ENCODE data around the gene PLEKHA7.

The PLEKHA7 gene

DNA sequence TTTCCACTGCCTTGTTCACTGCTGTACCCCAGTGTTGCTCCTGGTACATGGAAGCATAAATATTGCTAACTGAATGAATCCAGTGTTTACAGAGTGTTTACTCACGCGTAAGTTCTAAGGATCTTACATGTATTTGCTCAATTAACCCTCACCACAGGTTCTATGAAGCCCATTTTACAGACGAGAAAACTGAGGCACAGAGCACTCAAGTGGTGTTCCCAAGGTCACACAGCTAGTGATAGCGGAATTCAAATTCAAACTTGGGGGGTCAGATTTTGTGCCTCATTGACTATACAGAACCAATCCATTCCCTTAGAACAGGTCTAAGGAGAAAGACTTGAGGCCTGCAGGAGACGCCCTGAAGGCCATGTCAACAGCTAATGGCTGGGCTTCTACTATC, 72.3 kb downstream of the PLEKHA7 start:
- no peaks in the 10 kb centered on the region for H3K36me3 ChIP-seq (ENCODE audit: control insufficient read depth in 2 of 2, insufficient read depth in 2 of 2, low read length in 2 of 2)
- no peak overlapping the region for H3K27ac ChIP-seq (ENCODE audit: low read length)
- no peak overlapping the region for H3K4me3 ChIP-seq (ENCODE audit: low read length in 2 of 2)

DNA sequence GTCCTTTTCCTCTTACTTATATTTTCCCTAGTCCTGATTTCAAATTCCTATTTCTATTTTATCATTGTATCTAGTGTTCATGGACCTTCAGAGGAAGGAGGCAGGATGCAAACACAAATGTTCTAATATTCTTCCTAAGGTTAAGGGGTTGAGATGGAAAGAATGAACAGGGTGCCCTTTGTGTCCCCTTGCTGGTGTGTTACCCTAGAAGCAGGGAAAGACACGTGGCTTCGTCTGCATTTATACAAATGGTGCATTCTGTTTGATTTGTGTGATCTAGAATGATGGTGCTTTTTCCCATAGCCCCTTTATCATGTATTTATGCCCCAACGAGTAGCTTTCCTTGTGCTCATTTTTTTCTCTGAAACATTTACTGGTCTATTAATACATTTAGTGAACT, 76.2 kb downstream of the PLEKHA7 start:
- H3K27me3 ChIP-seq (ENCODE audit: control insufficient read depth in 1 of 2, insufficient read depth in 2 of 2, low read length in 2 of 2): no peaks in the 10 kb centered on the region
- no peak overlapping the region for H3K27ac ChIP-seq (ENCODE audit: low read length)
- no peak overlapping the region for H3K9ac ChIP-seq (ENCODE audit: low read length in 2 of 2)
- H3K36me3 ChIP-seq (ENCODE audit: control insufficient read depth in 2 of 2, insufficient read depth in 2 of 2, low read length in 2 of 2): no peaks in the 10 kb centered on the region
- no peaks in the 10 kb centered on the region for H3K9me3 ChIP-seq (ENCODE audit: control insufficient read depth in 2 of 2, low read length in 2 of 2)
- no peak overlapping the region for H3K4me3 ChIP-seq (ENCODE audit: low read length in 2 of 2)
- H3K4me1 ChIP-seq (ENCODE audit: control insufficient read depth, insufficient read depth, low read length): peaks cover 15% of the 10 kb centered on the region

More for the DNA sequence above, 72.3 kb downstream of the PLEKHA7 start:
- H3K9ac ChIP-seq (ENCODE audit: low read length in 2 of 2): no peak overlapping the region
- H3K4me1 ChIP-seq (ENCODE audit: control insufficient read depth, insufficient read depth, low read length): peaks cover under 1% of the 10 kb centered on the region
- H3K9me3 ChIP-seq (ENCODE audit: control insufficient read depth in 2 of 2, low read length in 2 of 2): no peaks in the 10 kb centered on the region
- H3K27me3 ChIP-seq (ENCODE audit: control insufficient read depth in 1 of 2, insufficient read depth in 2 of 2, low read length in 2 of 2): no peaks in the 10 kb centered on the region

GRCh38 chr11:16936643-16937042, 77.6 kb downstream of the PLEKHA7 start:
- no peaks in the 10 kb centered on the region for H3K9me3 ChIP-seq (ENCODE audit: control insufficient read depth in 2 of 2, low read length in 2 of 2)
- no peak overlapping the region for H3K27ac ChIP-seq (ENCODE audit: low read length)
- H3K36me3 ChIP-seq (ENCODE audit: control insufficient read depth in 2 of 2, insufficient read depth in 2 of 2, low read length in 2 of 2): no peaks in the 10 kb centered on the region
- no peak overlapping the region for H3K9ac ChIP-seq (ENCODE audit: low read length in 2 of 2)
- peaks cover 16% of the 10 kb centered on the region for H3K4me1 ChIP-seq (ENCODE audit: control insufficient read depth, insufficient read depth, low read length)
- H3K27me3 ChIP-seq (ENCODE audit: control insufficient read depth in 1 of 2, insufficient read depth in 2 of 2, low read length in 2 of 2): no peaks in the 10 kb centered on the region
- no peak overlapping the region for H3K4me3 ChIP-seq (ENCODE audit: low read length in 2 of 2)

GRCh38 chr11:16935518-16936302, 78.5 kb downstream of the PLEKHA7 start:
- H3K27ac ChIP-seq (ENCODE audit: low read length): no peak overlapping the region
- peaks cover 16% of the 10 kb centered on the region for H3K4me1 ChIP-seq (ENCODE audit: control insufficient read depth, insufficient read depth, low read length)
- no peak overlapping the region for H3K4me3 ChIP-seq (ENCODE audit: low read length in 2 of 2)
- H3K9me3 ChIP-seq (ENCODE audit: control insufficient read depth in 2 of 2, low read length in 2 of 2): no peaks in the 10 kb centered on the region
- H3K27me3 ChIP-seq (ENCODE audit: control insufficient read depth in 1 of 2, insufficient read depth in 2 of 2, low read length in 2 of 2): no peaks in the 10 kb centered on the region
- H3K36me3 ChIP-seq (ENCODE audit: control insufficient read depth in 2 of 2, insufficient read depth in 2 of 2, low read length in 2 of 2): no peaks in the 10 kb centered on the region
- H3K9ac ChIP-seq (ENCODE audit: low read length in 2 of 2): no peak overlapping the region

DNA sequence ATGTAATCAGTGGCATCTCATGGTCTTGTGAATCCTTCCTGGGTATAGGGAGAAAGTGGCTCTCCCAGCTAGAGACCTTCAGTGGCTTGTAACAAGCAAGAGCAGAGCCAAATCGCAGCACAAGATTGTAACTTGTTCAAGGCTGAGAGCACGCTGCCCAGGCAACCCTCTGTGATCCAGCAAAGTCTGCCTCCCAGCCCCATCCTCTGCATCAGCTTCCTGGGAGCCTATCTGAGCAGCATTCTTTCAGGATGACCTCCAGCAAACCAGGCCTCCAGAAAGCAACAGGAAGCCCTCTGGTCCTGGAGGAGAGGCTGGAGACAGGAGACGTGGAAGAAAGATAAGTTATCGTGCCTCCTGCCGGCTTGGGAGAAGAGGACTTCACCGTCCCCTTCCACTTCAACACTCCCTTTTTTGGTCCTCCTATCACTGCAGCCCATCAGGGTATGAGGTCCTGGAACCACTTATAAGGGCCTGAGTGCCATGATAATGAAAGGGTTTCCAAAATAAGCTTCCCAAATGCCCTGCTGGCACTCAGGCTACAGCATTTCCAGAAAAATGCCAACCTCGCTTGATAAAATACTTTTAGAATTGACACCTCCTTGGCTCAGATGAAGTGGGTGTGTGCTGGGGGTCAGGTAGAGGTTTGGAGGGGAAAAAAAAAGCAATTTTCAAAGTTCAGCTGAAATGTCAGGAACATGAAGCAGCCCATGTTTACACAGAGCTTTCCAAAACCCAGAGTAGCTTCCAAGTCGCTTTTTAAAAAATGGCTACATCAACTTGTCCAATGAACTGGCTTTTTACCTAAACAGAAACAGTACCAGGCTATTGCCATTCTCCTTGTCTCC, 80.2 kb downstream of the PLEKHA7 start:
- peaks cover 16% of the 10 kb centered on the region for H3K4me1 ChIP-seq (ENCODE audit: control insufficient read depth, insufficient read depth, low read length)
- no peaks in the 10 kb centered on the region for H3K9me3 ChIP-seq (ENCODE audit: control insufficient read depth in 2 of 2, low read length in 2 of 2)
- no peak overlapping the region for H3K4me3 ChIP-seq (ENCODE audit: low read length in 2 of 2)
- no peaks in the 10 kb centered on the region for H3K36me3 ChIP-seq (ENCODE audit: control insufficient read depth in 2 of 2, insufficient read depth in 2 of 2, low read length in 2 of 2)
- H3K27ac ChIP-seq (ENCODE audit: low read length): no peak overlapping the region
- no peaks in the 10 kb centered on the region for H3K27me3 ChIP-seq (ENCODE audit: control insufficient read depth in 1 of 2, insufficient read depth in 2 of 2, low read length in 2 of 2)
- H3K9ac ChIP-seq (ENCODE audit: low read length in 2 of 2): no peak overlapping the region

DNA sequence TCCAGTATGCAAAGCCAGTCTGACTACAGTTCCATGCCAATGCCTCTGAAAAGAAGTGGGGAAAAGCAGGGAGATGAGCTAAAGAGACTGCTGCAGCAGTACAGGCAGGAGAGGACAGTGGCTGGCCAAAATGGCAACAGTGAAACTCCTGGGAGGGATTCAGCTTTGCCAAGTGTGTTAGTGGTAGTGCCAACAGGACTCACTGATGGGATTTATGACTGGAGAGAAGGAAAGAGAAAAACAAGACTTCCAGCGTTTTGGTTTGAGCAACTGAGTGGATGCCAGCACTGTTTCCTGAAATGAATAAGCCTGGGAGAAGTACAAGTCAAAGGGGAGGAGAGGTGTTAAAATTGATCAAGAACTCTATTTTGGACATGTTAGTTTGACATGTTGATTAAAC, 80.9 kb downstream of the PLEKHA7 start:
- no peak overlapping the region for H3K9ac ChIP-seq (ENCODE audit: low read length in 2 of 2)
- no peak overlapping the region for H3K27ac ChIP-seq (ENCODE audit: low read length)
- no peaks in the 10 kb centered on the region for H3K36me3 ChIP-seq (ENCODE audit: control insufficient read depth in 2 of 2, insufficient read depth in 2 of 2, low read length in 2 of 2)
- H3K9me3 ChIP-seq (ENCODE audit: control insufficient read depth in 2 of 2, low read length in 2 of 2): no peaks in the 10 kb centered on the region
- no peaks in the 10 kb centered on the region for H3K27me3 ChIP-seq (ENCODE audit: control insufficient read depth in 1 of 2, insufficient read depth in 2 of 2, low read length in 2 of 2)
- H3K4me1 ChIP-seq (ENCODE audit: control insufficient read depth, insufficient read depth, low read length): peaks cover 16% of the 10 kb centered on the region
- no peak overlapping the region for H3K4me3 ChIP-seq (ENCODE audit: low read length in 2 of 2)

DNA sequence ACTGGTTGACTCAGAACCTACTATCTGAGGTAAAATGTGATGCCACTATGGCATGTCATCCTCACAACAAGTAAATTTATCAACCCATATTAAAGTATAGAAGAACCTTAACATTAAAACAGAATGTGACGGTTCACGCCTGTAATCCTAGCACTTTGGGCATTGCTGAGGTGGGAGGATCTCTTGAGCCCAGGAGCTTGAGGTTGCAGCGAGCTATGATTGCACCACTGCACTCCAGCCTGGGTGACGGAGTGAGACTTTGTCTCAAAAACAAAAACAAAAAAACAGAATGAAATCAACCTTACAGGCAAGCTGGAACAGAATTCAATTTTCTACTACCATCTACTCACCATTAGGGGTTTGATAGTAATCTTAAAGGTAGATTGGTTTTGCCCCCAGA, 86.2 kb downstream of the PLEKHA7 start:
- Histone ChIP-seq H3K27ac (ENCODE audit: low read length) (no peak overlapping the region), H3K9ac (ENCODE audit: low read length in 2 of 2) (no peak overlapping the region), H3K4me1 (ENCODE audit: control insufficient read depth, insufficient read depth, low read length) (peaks cover 13% of the 10 kb centered on the region), H3K9me3 (ENCODE audit: control insufficient read depth in 2 of 2, low read length in 2 of 2) (no peaks in the 10 kb centered on the region), H3K4me3 (ENCODE audit: low read length in 2 of 2) (no peak overlapping the region), H3K36me3 (ENCODE audit: control insufficient read depth in 2 of 2, insufficient read depth in 2 of 2, low read length in 2 of 2) (no peaks in the 10 kb centered on the region), H3K27me3 (ENCODE audit: control insufficient read depth in 1 of 2, insufficient read depth in 2 of 2, low read length in 2 of 2) (peaks cover 9 to 14% of the 10 kb centered on the region in 2 donors)

GRCh38 chr11:16926883-16927626, 87.2 kb downstream of the PLEKHA7 start:
- no peaks in the 10 kb centered on the region for H3K36me3 ChIP-seq (ENCODE audit: control insufficient read depth in 2 of 2, insufficient read depth in 2 of 2, low read length in 2 of 2)
- no peak overlapping the region for H3K9ac ChIP-seq (ENCODE audit: low read length in 2 of 2)
- peaks cover 9 to 14% of the 10 kb centered on the region in 2 donors for H3K27me3 ChIP-seq (ENCODE audit: control insufficient read depth in 1 of 2, insufficient read depth in 2 of 2, low read length in 2 of 2)
- peaks cover 12% of the 10 kb centered on the region for H3K4me1 ChIP-seq (ENCODE audit: control insufficient read depth, insufficient read depth, low read length)
- H3K9me3 ChIP-seq (ENCODE audit: control insufficient read depth in 2 of 2, low read length in 2 of 2): no peaks in the 10 kb centered on the region
- no peak overlapping the region for H3K4me3 ChIP-seq (ENCODE audit: low read length in 2 of 2)
- H3K27ac ChIP-seq (ENCODE audit: low read length): no peak overlapping the region

- H3K36me3 ChIP-seq (ENCODE audit: control insufficient read depth in 2 of 2, insufficient read depth in 2 of 2, low read length in 2 of 2): no peaks in the 10 kb centered on the region
- H3K4me3 ChIP-seq (ENCODE audit: low read length in 2 of 2): peak overlapping the region; percentile 53 to 75
- H3K9ac ChIP-seq (ENCODE audit: low read length in 2 of 2): no peak overlapping the region
- H3K27me3 ChIP-seq (ENCODE audit: control insufficient read depth in 1 of 2, insufficient read depth in 2 of 2, low read length in 2 of 2): peaks cover 9 to 14% of the 10 kb centered on the region in 2 donors
- H3K27ac ChIP-seq (ENCODE audit: low read length): no peak overlapping the region
- peaks cover 12% of the 10 kb centered on the region for H3K4me1 ChIP-seq (ENCODE audit: control insufficient read depth, insufficient read depth, low read length)
- no peaks in the 10 kb centered on the region for H3K9me3 ChIP-seq (ENCODE audit: control insufficient read depth in 2 of 2, low read length in 2 of 2)
Measured at GRCh38 chr11:16925561-16926065, 88.6 kb downstream of the PLEKHA7 start.

DNA sequence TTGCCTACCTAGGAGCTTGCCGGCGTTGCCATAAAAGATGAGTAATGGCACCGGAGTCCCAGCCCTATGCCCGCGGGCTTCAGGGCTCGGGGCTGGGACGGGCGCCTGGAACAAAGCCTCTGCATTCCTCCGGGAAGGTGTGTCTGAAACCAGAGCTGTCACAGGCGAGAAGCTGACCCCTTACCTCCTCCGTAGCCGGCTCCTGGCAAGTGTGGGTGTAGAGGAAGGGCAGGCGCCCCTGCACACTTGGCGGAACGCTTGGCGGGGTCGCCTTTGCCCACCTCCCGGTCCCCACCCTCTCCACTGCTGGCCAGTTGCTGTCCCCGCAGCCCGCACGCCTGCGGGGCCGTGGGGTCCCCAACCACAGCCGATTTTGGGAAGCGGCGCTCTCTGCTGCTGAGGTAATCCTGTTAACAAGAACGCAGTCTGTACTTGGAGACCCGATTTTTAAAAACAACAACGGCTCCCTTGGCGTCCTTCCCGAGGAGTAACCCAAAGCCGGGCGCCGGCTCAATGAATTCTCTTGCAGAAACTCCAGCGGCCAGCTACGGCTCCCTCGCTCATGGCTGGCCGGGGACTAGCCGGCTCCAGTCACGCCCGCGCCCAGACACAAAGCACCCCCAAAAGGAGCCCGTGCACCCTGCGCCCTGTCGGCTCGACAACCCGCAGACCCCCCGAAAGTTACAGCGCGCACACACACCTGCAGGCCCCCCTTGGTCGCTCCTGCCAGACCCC, 89.2 kb downstream of the PLEKHA7 start:
- Histone ChIP-seq H3K4me1 (ENCODE audit: control insufficient read depth, insufficient read depth, low read length) (peaks cover 12% of the 10 kb centered on the region), H3K36me3 (ENCODE audit: control insufficient read depth in 2 of 2, insufficient read depth in 2 of 2, low read length in 2 of 2) (no peaks in the 10 kb centered on the region), H3K9ac (ENCODE audit: low read length in 2 of 2) (peak overlapping the region in 1 of 2 donors; percentile 42), H3K4me3 (ENCODE audit: low read length in 2 of 2) (peak overlapping the region; percentile 53 to 75), H3K27ac (ENCODE audit: low read length) (no peak overlapping the region), H3K9me3 (ENCODE audit: control insufficient read depth in 2 of 2, low read length in 2 of 2) (no peaks in the 10 kb centered on the region), H3K27me3 (ENCODE audit: control insufficient read depth in 1 of 2, insufficient read depth in 2 of 2, low read length in 2 of 2) (peaks cover 9 to 14% of the 10 kb centered on the region in 2 donors)

All from stomach smooth muscle (tissue), 2 donors.